Fibroblast of villous mesenchyme (primary cell): Measurements from ENCODE around the gene POFUT2. TPM values are rescaled to one million over a fixed set of nuclear protein-coding genes. Genes with fewer than 3 reads are reported as not detected.

Source experiments
- DNase-seq: peaks from one replicate; pipeline ENCODE4 v3.0.0-alpha.2; 2010; ENCODE audit warnings: low read depth
- H3K4me3 ChIP-seq: 2 replicates; pipeline ENCODE4 v1.5.1; 2011; ENCODE audit warnings: low read depth, mild to moderate bottlenecking, low read length
- CTCF ChIP-seq: IDR thresholded peaks from 2 replicates; pipeline ENCODE4 v1.5.1; 2012; ENCODE audit warnings: low read depth, mild to moderate bottlenecking, low read length; ENCODE audit not compliant: insufficient read depth
- total RNA-seq: library from RNA; depleted of rRNA; stranded (reverse); fragments of >200 nt; gene quantifications from 2 replicates; pipeline ENCODE4 v1.2.3, GENCODE V29; 2012

The POFUT2 gene
- total RNA-seq, 1 donor = 60.0 TPM

DNA sequence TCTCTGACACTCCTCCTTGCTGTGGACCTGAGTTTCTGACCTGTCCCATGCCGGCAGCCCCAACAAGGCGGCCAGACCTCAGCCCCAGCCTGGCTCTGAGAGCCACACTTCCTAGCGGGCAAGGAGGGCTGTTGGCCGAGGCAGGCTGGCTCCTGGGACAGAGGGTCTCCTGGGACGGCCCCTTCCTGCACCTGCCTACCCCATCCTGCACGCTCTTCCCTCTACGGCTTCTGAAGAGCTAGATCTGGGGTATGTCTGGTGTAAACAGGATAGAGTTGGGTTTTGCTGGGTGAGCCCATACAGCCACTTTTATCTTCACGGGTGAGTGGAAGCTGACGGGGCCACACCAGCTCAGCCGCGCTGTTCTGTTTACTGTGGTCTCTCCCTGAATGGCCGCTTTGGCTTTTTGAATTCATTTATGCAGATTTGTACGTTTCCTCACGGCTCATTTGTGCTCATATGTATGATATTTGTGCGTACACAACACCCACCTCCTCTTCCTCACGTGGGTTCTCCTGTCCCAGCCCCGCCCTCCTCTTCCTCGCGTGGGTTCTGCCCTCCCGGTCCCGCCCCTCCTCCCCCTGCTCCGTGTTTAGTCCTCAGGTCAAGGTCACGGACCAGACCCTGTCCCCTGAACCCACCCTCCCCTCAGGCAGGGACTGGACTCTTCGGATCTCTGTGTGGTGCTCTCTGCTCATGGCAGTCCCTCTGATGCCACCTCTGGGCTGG is 34.7 kb upstream of the POFUT2 start:
- no peak for DNase-seq
- no peak for TF ChIP-seq CTCF
- H3K4me3 ChIP-seq = no peak overlapping the region

GRCh38 chr21:45320261-45321025 is 32.7 kb upstream of the POFUT2 start:
- no peak for TF ChIP-seq CTCF
- H3K4me3 ChIP-seq = no peak overlapping the region
- DNase-seq = no peak

GRCh38 chr21:45319461-45320211 is 31.9 kb upstream of the POFUT2 start:
- TF ChIP-seq CTCF = no peak
- H3K4me3 ChIP-seq = no peak overlapping the region
- DNase-seq = peak; percentile 65

GRCh38 chr21:45318556-45319404 is 31.1 kb upstream of the POFUT2 start:
- DNase-seq = peak; percentile 93
- no peak for TF ChIP-seq CTCF
- no peak overlapping the region for H3K4me3 ChIP-seq

- DNase-seq = no peak
- H3K4me3 ChIP-seq = no peak overlapping the region
- TF ChIP-seq CTCF = no peak
These were observed 30.5 kb upstream of the POFUT2 start for GRCh38 chr21:45318146-45318555.
